NCI-H146 (cell line): ENCODE measurements around the gene GPR183.

Experiments
- DNase-seq: peaks from one replicate; lab custom pipeline; 2025; lab: John Stamatoyannopoulos, UW

Gene GPR183

DNA sequence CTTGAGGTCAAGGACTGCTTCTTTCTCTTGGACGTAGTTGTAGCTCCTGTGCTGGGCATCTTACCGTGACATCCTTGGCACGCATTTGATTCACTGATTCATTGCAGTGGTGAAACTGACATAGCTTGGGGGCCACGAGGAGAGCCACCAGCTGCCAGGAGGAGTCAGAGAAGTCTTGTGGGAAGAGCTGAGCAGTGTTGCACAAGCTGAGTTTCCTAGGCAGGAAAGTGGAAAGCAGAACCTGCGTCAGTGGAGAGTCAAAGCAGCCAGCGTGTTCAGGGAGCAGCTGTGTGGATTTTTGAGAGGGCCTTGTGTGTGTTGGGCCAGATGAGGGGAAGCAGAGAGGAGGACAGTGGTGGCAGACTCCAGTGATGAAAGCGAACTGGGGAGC is 5.3 kb upstream of the GPR183 start:
- DNase-seq: no peak

DNA sequence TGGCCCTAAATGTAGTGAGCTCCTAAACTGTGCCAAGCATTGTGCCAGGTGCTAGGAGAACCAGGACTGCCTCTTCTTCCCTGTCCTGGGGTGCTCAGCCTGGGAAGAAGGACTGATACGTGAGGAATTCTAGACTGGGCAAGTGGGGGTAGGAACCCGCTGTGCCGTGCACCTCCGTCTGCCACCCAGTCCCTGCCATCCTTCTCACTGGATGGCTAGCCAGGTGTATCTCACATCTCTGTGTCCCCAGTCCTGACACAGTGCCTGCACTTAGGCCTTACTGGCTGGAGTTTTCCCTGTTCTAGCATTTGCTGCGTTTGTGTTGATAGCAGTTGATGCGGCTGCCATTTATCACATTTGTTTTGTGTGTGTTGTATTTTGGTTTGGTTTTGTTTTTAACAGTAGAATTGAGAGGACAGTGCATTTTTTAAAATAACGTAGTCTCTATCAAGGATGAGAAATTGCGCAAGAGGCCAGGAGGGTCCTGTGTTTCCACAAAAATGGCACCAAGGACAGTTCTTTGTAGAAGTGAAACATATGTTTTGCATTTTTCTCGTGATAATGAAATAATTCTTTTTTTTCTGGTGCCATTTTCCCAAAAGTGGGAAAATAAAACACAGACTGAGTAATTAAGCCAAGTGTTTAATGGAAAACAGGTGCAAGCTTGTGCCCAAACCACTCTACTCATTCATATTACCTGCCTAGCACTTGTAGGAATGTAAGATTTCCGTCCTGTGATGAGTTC is 4.7 kb upstream of the GPR183 start:
- no peak for DNase-seq

DNA sequence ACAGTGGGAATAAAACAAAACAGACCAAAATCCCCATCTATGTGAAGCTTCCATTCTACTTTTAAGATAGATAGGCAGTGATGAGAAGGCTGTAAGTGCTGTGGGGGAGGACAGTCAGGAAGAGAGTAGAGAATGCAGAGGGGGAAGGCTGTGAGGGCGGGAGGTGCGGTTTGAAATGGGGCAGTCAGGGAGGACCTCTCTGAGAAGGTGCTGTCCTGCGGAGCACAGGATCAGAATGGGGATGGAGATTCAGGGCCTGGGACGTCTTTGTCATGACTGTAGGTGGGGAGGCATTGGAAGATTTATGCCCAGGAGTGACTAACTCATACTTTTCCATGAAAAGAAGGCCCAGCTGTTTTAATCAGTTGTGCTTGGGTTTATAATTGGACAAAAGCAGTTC is 3.9 kb upstream of the GPR183 start:
- DNase-seq: no peak

DNA sequence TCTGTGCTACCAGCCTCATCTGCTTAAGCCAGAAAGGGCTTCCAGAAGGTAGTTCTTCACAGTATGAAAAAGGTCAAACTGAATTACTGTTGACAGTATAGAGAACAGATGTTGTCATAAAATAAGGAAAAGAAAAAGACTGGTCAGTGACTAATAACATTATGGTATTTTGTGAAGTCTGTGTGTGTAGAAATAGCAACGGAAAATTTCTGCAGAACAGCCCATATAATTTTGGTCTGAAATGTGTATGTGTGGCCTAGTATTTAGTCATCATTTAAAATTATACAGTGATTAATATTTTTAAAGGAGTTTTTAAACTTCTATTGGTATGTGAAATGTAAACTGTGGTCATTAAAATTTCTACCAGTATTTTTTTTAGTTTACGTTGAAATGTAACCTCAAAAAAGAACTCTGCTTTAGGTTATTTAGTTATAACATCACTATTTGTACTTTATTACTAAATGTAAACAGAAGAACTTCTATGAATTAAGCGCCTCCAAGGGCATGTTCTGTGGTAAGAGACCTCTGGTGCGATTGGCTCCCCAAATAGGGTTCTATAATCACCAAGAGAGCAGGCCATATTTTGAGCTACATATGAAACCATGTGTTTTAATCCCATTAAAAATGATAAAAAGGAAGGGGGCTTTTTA is 3.3 kb upstream of the GPR183 start:
- no peak for DNase-seq

DNA sequence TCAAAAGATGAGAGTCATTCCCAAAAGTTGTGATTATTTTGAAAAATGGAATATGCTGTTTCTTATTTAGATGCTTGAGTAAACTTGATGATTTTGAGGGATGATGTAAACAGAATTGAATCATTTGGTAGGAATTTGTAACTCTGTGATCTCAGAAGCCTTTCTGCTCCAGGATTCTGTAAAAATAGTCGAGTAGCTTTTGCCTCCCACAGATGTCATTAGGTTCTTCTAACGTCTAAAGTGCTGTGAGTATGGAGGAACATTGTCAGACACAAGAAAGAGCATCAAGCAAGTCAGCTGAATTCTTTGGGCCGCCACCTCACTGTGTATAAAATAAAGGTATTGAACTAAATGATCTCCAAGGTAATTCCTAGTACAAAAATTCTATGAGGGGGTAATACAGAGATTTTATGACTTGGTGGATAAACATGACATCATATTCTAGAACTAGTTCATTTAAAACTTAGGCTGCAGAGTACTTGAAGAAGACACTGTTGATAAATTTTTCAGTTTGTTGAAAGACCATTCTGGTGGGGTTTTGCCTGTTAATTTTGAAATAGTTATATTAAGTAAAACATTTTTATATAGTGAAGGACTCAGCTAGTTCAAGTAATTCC is 1.4 kb upstream of the GPR183 start:
- no peak for DNase-seq

DNA sequence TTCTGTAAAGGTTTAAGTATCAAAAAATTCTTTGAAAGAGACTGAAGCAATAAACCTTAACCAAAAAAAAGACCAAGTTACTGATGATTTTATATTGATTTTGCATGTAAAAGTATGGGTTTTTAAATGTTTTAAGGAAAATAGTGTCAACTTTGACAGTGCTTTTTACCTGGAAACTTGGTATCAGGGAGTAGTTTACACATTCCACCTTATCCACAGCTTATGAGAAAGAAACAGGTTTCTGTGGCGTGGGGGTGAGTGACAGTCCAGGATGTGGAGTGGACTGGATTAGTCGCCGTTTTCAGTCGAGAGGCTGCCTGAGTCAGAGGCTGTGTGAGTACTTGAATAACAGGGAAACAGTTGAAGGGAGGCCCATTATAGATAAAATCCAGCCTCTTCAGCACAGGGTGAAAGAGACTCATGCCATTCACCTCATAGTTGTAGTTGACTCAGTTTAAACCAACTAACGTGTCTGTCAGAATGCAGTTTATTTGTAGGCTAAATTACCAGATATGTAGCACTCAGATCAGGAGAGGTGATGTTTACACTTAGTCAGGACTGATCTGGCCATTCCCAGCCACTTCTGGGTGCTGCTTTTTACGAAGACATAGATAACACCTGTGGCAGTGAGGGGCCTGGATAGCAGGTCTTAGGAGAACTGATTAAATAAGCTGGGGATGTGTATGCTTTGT is 595 bp upstream of the GPR183 start:
- DNase-seq: no peak

DNA sequence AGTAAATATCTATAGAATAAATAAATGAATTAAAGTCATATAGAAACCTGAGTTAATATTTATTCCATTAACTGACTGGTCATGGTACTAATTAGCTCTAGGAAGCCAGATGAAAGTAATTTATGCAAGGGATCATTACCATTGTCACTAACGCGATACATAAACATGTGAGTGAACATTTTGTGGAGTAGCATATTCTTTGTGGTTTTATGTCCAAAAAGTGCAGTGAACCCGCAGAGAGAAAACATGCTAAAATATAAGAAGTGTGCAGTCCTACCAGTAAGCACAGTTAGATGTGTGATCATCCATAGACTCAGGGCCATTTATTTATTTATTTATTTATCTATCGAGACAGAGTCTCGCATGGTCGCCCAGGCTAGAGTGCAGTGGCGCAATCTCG is 1.6 kb downstream of the GPR183 start:
- no peak for DNase-seq

DNA sequence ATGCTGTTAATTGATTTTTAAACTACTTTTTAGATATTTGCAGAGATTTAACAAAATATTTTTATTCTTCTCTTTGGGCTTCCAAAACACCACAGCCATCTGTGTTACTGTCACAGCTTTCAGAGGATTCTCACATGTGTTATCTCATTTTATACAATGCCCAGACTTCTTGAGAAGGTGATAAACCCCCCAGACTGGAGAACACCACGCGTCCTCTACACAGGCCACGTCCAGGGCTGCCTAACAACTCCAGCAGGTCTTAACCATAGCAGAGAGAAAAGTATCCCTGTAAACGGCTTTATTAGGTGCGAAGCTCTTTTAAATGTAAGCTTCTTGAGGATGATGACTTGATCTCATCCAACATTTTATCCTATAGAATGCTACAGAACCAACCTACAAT is 2.0 kb downstream of the GPR183 start:
- no peak for DNase-seq

DNA sequence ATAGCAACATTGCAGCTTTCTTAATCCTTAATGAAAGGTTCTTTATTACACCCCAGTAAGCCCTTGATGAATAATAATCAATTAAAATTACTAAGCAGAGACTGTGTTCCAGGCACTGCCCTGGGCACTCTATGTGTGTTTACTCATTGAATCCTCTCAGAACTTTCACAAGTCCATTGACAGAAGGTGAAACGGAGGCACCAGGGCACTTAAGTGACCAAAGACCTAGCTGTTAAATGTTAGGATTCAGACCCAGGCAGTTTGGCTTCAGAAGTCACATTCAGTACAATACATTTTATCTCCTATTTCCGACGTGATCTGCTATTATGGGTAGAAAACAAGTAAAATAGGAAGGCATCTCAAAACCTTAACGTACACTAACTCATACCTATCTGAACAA is 2.7 kb downstream of the GPR183 start:
- no peak for DNase-seq

DNA sequence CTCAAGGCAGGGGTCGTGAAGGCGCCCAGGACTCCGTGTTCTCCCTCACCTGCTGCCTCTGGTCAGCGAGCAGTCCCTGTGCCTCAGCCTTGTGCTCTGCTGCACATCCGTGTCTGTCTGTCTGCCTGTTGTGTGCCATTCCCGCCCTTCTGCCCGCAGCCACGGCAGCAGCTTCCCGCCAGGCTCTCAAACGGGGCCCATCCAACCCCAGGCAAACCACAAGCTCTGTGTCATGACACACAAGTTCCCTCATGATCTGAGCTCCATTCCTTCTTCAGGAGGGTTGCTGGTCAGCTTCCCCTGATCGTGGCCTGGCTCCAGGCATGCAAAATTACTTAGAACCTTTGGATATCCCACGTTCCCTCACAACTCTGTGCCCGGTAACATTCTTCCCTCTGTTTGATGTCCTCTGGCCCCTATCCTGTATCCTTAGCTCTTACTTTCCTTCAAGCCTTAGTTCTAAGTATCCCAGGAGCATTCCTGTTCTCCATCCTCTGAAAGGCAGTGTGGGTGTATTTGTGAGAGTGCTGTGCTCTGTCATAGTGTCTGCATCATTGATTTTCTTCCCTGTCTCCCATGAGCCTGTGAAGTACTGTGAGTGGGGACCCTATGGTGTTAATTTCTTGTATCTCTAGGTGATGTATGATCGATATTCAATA is 3.2 kb downstream of the GPR183 start:
- DNase-seq: no peak

DNA sequence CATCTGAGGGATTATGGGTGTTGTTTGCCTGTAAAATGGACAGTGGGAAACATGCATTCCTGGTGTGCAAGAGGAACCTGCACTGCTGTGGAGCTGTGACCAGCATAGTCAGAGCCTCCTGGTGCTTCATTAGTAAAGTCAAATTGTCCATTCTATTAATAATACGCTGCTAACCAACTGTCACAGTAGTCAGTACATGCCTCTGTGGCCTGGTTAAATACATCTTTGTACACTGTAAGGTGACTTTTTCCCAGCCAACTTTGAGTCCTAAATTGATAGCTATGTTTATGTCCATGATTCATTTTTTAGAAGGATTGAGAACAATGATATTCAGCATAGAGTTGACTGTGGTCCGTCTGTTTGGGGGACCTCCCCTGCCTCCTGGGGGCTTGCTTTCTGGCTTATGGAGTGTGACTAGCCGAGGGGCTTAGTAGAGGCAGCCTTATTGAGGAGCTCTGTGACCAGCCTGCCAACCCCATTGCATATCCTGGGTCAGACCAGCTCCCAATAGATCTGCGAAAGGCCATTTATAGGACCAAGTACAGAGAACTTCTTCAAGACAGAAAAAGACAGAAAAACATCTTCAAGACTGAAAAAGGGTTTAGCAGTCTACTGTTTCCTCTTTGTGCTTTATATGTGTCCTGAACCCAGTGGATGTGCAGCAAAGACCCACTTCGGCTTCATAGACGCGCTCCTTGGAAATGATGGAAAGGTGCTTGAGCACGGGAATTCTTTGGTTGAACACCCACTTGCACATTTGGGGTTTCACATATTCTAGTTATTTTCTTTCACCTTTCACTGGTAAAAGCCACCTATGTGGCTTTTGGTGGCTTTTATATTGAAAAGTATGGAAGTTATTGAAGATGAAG is 4.3 kb downstream of the GPR183 start:
- DNase-seq: no peak

DNA sequence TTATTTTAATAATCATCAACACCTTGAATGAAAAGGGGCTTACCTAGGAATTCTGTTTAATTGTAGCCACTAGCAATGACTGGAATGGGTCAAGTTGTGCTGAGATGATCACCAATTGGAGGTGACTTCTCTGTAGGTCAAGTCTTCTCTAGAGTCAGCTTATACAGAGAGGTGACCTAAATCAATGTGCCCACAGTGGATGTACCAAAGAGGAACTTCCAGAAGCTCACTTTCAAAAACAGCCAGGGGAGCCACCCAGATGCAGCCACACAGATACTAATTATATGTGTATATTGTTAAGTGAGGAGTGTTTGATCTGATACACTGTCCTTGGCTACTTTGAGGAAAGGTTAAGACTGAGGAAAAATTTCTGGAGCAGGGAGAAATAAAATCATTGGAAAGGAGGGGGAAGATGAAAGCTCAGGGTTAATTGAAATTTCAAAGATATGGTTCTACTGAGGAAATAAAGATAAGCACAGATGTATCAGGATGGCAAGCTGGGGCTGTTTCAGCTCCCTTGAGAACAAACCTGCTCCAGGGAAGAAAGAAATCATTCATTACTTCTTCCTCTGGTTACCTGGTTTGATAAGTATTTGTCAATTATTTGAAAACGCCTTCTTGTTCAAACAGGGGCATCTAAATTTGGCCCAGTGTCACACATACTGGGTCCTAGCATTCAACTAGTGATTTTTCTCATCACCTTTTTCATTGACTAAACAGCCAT is 5.1 kb downstream of the GPR183 start:
- DNase-seq: no peak

DNA sequence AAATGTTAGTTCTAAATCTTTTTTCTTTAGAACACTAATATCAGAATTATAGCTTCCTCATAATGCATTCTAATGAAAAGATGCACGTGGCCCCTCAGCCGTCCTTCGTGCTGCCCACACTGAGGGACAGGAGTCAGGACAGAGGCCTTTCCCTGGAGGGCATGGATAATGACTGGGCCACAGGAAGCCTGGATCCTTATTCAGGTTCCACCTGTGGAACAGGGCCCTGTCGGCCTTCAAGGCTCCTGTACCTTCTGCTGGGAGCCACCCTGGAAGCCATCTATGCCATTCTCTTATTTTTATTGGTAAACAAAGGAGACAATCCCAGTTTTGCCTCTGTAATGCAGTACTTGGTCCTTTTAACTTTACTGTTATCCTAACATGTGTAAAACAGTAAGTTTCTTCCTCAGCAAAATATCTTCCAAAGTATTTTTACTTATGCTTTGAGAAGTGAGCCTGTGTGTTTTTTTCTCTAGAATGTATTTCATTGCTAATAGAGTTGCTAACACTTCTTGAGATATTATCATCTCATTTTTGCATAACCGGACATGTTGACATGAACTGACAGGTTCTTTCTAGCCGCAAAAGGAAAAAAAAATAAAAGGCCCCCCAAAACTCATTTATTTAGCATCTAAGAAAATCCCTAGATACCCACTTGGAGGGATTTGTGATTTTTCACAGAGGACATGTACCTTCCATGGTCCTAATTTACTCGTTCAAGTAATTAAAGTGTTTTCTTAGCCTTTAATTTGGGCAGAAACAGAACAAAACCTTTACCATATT is 6.0 kb downstream of the GPR183 start:
- DNase-seq: no peak

DNA sequence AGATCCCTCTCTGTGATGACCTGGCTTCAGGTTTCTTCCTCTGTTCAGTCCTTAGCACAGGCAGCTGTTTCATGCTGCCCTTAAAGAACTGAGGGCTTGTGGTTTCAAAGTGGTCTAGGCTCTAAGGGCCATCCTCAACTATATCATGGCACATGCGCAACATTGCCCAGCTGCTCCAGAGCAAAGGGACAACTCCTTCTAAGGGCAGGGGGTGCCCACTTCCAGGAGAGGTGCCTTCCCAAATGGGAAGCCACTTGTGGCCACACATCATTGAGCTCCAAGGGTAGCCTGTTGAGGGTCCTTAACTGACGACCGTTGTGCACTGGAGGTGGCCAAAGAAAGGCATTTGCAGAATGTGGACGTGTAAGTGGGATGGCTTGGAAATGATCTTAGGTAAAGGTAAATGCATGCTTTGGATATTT is 7.3 kb downstream of the GPR183 start:
- no peak for DNase-seq

DNA sequence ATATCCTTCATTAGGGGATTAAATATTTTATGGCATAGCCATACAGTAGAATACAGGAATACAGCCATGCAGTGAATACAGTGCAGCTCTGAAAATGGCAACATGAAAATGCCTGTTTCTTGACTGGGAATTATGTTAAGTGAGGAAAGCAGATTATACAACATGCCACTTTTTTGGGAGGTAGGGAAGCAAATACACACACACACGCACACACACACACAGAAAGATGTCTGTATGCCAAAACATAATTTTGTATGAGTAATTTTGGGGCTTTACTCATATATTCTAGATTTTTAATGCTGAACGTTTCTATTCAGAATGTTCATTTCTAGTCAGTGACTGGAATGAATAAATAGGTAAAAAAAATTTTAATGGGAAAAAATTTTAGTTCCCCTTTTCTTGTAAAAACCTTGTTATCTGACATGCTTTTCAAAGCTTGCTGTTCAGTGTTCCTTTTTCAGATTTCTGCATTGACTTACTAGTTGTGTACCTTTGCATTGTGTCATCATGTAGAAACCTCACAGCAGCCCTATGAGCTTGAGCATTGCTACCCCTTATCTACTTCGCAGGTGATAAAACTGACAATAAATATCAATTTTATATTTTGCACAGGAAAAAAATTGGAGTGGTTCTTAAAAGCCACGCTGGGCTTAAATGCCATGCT is 7.8 kb downstream of the GPR183 start:
- no peak for DNase-seq

DNA sequence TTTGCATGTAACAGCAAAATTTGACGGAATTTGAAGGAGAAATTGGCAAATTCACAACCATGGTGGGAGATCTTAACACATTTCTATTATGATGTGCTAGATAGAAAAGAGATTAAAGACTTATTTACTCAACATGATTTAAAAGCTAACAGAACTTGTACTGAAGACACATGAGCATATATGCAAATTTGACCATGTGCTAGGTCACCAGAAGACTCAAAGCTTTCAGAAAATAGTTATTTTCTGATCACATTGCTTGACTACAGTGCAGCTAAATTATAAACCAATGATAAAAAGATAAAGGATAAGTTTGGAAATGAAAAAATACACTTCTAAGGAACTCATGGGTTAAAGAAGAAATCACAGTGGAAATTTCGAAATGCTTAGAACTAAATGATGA is 9.1 kb downstream of the GPR183 start:
- no peak for DNase-seq

DNA sequence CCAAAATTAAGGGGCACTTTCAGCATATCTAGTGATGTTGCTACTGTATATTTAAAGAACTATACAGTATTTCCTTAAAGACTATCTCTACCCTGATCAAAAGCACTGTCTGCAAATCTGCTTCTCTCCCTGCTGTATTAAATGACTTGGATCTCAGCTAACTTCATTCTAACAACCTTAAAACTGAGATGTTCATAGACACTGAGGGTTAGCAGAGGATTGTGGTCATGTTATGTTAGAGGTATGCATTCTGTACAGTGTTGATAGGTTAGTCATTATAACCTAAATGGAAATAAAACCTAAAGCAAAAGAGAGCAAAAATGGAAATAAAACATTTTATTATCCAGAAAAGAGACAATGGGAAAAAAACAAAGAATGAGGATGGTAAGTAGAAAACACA is 9.9 kb downstream of the GPR183 start:
- no peak for DNase-seq

DNA sequence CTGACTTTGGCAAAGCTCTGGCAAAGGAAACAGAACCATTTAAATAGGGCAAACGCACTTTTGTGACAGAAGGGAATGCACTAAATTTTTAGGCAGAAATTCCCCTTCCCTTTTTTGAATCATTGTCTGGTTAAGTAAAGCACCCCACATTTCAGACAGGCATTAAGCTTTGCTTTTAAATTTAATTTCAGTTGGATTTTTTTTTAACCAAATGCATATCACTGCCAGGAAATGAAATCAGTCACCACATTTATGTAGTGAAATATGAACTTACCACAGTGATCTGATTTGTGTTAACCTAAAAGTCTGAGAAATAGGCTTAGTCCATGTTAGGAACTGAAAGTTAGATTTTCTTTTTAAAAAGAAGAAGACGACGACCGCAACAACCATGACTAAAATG is 10.8 kb downstream of the GPR183 start:
- no peak for DNase-seq

DNA sequence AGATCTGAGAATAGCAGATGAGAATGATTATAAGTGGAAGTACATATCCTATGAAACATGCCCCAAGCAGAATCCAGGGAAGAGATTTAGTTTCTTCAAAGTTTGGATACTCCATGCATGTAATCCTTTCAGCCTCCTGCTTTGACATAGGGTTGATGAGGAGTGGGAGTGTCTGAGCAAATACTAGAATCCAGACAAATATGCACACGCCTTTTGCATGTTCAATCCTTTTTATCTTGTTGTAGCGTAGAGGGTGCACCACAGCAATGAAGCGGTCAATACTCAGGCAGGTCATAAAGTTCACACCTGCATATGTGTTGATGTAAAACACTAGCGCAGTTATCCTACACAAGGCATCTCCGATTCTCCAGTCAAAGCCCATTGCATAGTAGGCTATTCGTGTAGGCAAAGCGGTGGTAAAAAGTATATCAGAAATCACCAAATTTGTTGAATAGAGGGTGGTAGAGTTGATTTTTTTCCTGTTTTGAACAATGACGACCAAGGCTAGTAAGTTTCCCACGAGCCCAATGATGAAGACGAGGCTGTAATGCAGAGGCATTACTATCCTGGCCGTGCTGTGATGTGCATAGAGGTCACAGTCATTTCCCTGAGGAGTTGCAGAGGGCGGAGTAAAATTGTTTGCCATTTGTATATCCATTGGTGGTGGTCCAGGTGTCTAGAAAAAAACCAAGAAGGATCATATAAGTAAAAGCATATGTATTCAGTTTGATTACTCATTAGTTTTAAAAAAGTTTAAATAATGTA is 11.5 kb downstream of the GPR183 start:
- DNase-seq: no peak
